GM21529 (cell line): ENCODE data around the gene TSPAN33.
"Not testable (repeated sequence)": the region's sequence is repeated elsewhere in the genome, so short reads cannot be mapped to it uniquely, and the experiment has no call there.

Source experiments
- ATAC-seq: cut with Tn5 transposase; IDR thresholded peaks from one replicate; pipeline ENCODE4 v1.9.1; 2021; ENCODE audit not compliant: unreplicated experiment

The TSPAN33 gene, protein sequence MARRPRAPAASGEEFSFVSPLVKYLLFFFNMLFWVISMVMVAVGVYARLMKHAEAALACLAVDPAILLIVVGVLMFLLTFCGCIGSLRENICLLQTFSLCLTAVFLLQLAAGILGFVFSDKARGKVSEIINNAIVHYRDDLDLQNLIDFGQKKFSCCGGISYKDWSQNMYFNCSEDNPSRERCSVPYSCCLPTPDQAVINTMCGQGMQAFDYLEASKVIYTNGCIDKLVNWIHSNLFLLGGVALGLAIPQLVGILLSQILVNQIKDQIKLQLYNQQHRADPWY

DNA sequence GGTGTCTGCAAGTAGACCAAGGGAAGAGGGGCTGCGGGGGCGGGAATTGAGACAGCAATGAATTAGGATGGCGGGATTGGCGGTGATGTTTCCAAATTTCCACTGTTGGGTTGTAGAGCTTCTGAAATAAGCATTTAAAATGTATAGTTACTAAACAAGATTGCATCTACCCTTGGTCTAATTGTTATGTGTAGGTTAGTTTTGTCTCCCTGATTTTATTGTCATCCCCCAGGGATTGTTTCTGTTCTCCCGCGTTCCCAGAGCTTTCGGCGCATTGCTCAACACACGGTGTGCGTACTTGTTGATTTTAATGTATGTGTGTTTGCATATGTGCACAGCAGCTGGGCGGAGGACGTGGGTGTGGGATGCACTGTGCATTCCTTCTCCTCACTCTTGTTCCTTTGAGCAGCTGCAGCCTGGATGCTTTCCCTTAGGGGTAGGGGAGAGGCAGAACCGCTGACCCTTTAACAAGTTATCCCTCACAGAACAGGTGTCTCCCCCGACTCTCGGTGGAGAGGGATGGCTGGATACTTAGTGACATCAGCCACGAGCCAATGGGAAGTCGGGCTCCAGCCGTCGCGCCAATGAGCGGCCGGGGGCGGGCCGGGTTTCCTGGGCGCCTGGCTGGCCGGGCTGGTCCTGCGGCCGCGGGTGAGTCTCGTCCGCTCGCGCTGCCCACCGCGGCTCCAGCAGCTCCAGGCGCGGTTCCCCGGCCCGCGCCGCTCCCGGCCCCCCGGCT, at the start of gene TSPAN33:
Gene TSPAN33 (plus strand): TSS at position 613 of the 739 bp plus-strand sequence. CDS start 274 bp downstream, outside the sequence.
- peak; percentile 69 for ATAC-seq

DNA sequence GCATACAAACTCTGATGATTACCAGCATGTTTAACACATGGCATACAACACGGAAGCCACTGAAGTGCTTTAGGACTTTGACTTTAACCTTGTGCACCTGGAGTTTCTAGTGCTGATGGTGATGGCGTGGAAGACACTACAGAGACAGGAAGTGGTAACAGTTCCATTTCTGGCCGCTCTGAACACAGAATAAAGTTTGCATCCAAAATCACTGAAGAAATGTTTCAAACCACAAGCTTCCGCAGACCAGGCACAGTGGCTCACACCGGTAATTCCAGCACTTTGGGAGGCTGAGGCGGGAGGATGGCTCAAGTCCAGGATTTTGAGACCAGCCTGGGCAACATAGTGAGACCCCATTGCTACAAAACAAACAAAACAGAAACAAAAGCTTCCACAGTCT, 49.2 kb upstream of the TSPAN33 start:
- peak; percentile 83 for ATAC-seq

DNA sequence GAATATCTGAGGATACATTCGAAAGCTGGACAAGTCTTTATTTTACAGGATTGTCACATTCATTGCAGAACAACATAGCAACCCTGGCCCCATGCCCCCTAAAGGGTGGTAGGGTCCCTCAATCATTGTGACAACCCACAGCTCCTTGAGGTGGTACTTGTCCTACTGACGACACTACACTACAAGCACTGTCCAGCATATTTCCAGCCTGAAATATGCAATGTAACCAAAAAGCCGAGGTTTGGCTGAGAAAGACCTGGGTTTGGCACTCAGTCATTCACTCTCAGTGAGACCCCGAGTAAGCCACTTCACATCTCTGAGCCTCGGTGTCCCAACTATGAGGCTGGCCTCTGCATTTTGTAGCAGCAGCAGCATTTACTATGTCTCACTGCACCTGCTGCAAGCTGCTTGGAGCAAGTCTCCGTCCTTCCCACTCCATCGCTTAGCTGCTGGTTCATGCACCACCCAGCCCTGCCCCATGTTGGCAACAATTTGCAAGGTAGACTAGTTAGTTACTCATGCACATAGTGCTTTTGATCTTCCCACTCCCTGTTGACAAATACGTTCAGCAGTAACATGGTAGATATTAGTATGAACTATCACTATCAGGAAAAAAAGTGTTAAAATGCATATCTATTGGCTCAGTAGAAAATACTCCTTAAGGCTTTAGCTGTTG, 46.0 kb upstream of the TSPAN33 start:
- ATAC-seq, result no peak

DNA sequence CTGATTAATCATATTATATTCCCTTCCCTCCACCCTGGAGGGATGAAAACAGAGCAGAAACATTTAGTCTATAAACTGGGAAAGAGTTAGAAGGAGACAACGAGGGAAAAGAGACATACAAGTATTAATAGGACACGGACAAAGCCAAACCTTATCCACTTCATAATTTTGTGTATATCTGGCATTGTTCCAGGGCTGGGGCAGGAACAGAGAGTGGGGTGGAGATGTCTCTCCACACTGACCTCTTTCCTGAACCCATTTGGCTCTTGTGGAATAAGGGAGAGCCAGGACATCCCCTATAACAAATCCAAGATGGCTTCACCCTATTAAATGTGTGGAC, 43.7 kb upstream of the TSPAN33 start:
- no peak for ATAC-seq

DNA sequence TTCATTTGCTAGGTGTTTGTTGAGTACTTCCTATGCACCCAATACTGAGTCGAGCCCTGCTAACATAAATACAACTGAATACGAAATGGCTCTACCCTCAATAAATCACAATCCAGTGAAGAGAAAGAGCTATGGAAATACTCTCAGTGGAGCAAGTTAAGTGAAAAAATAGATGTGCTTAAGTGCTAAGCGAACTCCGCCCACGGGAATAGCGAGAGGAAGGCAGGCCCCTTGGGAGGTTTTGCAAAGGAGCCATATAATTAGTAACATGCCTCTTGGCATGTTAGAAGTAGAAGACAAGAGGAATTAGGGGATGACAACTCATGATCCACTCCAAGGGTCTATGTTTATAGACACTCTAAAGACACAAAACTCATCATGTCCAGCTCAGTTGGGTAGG, 42.8 kb upstream of the TSPAN33 start:
- ATAC-seq, result no peak

DNA sequence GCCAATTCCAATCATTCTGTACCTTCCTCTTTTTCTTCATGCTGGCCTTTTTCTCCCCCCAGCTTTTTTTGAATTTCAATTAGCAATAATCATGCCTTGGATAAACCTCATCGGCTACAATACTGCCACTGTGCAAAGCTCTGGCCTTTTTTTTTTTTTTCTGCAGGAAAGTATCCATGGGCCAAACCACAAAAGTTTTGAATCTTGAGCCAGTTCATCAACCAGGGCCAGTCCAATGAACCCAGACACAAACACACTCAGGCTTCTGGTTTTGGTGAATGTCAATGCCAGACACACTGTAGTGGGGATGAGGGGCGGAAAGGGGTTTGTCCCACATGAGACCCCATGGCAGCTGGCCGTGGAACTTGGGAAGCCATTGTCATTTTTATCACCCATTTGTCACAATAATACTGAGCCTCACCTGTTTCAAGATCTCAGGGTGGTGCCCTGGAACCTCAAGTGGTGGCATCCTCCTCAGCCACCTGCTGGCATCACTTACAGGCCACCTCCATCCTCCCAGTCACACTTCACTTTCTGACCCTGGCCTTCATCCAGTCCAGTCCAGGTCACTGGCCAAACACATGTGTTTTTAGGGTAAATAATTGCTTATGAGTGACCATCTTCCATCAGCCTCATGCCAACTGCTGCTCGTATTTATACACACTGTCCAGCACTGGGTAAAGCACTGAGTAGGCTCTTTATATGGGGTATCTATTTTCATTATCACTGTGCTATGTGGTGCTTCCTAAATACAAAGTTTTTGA, 40.8 kb upstream of the TSPAN33 start:
- no peak for ATAC-seq

DNA sequence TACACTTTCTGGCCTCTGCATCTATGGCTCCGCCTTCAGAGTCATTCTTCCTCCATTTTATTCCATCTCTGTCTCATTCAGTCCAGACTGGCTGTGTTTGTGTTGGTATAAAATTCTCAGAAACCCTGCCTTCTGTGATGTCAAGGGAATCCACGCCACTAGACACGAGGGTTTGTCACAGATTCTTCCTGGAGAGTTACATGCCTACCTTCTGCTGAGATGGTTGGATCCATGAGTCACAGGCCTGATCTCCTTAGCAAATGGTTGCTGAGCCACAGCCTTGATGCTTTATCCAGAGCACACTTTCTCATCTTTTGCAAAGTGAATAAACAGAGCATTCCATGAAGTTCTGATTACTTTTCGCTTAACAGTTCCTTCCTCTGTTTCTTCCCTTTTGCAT, 35.9 kb upstream of the TSPAN33 start:
- no peak for ATAC-seq

DNA sequence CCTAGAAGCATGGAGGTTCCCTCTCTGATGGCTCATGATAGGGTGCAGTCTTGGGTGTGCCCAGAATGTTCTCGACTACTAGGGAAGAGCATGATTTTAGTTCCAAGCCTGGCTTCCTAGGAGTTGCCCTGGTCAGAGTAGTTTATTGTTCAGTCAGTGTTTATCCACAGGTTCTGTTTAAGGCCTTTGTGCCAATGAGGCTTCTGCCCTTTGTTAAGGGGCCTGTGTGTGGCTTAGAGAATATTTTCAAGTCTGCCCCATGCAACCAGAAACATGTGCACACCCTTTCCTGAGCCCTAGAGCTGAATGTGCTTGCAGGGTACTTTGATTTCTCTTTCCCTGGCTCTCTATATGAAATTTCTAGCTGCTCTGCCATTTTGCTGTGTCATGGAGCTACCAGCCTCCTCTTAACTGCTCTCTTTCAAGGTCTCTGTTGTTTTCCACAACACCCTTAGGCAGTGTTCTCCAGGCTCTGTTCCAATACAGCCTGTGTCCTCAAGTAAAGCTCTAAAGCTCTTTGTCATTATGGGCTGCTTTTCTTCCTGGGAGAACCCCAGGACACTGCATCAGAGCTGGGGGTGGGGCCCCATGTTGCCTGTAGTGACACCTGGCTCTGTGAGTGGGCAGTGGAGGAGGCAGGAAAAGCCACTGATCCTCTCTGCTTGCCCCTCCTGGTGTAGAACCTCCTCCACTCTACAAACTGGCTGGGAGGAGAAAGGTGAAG, 34.1 kb upstream of the TSPAN33 start:
- no peak for ATAC-seq

DNA sequence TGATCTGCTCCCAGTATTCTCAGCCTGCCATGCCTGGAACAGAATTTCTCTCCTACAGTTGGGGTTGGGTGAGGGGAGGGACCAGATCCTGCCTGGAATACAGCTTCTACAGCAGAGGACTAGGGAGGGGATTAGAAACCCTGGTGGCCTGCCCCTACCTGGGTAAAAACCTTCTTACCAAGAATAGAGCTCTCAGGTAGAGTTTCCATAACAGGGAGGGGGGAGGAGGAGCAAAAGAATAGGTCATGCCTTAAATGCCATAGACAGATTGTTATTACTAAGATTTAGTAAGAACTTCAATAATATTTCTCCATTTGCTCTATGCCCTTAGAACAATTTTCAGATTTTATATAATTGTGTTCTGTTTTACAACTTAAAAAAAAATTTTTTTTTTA, 33.5 kb upstream of the TSPAN33 start:
- ATAC-seq, result no peak

DNA sequence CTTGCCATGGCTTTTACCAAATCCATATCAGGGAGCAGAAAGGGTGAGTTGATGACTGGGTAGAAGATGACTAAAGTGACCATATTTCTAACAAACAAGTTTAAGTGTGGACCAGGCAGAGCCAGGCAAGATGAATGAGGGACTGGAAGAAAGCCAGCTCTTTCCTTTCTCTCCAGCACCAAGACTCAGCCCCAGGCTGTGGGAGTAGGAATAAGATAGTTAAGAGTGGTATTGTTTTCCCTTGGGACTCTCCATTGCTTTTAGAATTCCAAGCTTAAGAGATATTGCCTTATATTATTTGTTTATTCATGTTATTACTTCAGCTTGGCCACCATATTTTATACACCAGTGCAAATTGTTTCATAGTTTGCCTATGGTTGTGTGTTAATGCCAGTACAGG, 28.8 kb upstream of the TSPAN33 start:
- no peak for ATAC-seq

DNA sequence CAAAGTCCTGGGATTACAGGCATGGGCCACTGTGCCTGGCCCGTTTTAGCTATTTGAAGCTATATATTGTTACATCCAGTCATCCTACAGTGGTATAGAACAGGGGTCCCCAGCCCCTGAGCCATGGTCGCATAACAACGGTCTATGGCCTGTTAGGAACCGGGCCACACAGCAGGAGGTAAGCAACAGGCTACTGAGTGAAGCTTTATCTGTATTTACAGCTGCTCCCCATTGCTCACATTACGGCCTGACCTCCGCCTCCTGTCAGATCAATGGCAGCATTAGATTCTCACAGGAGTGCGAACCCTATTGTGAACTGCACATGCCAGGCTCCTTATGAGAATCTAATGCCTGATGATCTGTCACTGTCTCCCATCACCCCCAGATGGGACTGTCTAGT, 26.3 kb upstream of the TSPAN33 start:
- ATAC-seq, result no peak

DNA sequence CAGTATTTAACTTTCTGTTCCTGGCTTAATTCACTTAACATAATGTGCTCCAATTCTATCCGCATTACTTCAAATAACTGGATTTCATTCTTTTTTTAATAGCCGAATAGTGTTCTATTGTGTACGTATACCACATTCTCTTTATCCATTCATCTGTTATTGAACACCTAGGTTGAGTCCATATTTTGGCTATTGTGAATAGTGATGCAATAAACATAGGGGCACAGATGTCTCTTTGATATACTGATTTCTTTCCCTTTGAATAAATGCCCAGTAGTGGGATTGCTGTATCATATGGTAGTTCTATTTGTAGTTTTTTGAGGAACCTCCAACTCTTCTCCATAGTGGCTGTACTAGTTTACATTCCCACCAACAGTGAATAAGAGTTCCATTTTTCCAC, 25.5 kb upstream of the TSPAN33 start:
- ATAC-seq, result no peak

DNA sequence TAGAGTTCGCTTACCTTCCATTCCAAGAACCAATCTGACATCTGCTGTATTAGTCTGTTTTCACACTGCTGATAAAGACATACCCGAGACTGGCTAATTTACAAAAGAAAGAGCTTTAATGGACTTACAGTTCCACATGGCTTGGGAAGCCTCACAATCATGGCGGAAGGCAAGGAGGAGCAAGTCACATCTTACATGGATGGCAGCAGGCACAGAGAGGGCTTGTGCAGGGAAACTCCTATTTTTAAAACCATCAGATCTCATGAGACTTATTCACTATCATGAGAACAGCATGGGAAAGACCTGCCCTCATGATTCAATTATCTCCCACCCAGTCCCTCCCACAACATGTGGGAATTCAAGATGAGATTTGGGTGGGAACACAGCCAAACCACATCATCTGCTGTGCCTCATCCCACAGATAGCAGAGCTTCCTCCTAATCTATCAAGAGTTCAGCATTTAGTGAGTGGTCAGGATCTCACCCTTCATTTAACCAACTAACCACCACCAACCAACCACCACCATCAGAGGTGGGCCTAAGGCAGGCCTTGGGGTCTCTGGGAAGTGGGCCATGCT, 22.9 kb upstream of the TSPAN33 start:
- not testable (repeated sequence) for ATAC-seq

DNA sequence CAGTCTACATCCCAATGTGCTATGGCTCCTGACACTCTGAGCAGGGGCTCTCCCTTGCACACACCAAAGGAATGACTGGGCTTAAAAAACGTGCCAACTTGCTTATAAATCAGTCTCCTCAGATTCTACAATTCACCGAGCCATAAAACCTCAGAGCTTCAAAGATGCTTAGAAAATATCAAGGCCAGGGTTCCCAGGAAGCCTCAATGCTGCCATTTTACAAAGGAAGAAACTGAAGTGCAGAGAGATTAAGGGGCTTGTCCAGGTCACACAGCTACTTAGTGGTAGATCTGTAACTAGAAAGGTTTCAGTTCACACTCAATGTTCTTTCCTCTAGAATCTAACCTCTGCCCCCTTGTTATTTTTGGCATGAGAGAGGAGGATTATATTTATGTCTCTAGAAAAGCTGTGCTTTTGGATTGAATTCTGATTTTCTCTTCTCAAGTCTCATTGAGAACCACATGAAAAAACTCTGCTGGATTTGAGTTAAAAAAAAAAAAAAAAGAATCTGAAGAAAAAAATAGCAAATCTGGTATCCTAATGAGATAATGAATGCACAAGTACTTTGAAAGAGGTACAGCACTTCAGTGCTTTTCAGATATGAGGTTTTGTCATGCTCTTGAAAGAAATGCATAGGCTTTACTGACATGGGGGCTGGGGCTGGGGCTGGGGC, 22.3 kb upstream of the TSPAN33 start:
- ATAC-seq, result peak; percentile 50

DNA sequence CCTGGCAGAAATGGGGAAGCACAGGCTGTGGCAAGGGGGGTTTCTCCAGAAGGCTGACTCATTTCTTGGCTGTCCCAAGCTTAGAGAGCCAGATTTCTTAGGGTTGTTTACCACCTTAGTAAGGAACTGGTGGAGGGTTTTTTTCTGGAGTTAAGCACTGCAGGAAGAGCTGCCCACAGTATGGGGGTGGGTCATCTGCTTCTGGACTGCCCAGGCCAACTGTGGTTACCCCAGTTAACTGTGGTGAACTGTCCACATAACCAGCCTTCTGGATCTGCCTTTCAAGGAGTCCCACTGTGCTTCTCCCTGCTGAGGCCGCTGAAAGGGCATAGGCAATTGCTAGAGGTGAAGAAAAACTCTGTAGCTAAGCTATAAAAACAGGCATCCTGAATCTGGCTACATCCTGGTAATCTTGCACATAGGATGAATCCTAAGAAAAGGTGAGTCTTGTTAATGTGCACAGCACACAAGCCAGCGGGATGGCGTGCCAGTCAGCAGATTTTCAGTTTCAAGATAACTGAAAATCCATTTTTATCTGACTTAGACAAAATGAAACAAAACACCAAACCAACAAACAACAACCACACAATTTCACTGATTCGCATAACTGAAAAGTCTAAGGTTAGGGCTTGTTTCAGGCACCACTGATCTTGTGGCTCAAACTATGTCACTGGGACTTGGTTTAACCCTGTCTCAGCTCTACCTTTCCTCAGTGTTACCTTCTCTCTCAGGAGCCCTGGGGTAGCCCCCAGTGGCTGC, 21.6 kb upstream of the TSPAN33 start:
- peak; percentile 68 for ATAC-seq

DNA sequence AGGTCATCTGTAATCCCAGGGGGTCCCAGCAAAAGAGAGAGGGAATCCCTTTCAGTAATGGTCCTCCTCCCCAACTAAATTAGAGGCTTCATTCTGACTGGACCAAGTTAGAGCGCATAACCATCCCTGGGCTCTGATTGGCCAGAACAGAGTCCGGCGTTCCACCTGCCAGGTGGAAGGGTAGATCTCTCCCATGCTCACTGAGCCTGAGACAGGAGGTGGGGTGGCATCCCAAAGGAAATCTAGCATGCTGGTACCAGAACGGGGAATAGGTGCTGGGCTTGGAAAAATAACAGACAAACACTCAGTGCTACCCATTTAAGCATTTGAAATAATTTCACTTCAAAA, 21.0 kb upstream of the TSPAN33 start:
- no peak for ATAC-seq

DNA sequence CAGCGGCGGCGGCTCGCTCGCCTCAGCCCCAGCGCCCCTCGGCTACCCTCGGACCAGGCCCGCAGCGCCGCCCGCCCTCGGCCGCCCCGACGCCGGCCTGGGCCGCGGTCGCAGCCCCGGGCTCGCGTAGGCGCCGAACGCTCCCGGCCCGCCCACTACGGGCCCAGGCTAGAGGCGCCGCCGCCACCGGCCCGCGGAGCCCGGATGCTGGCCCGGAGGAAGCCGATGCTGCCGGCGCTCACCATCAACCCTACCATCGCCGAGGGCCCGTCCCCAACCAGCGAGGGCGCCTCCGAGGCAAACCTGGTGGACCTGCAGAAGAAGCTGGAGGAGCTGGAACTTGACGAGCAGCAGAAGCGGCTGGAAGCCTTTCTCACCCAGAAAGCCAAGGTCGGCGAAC, 18.2 kb upstream of the TSPAN33 start:
- ATAC-seq, result no peak

DNA sequence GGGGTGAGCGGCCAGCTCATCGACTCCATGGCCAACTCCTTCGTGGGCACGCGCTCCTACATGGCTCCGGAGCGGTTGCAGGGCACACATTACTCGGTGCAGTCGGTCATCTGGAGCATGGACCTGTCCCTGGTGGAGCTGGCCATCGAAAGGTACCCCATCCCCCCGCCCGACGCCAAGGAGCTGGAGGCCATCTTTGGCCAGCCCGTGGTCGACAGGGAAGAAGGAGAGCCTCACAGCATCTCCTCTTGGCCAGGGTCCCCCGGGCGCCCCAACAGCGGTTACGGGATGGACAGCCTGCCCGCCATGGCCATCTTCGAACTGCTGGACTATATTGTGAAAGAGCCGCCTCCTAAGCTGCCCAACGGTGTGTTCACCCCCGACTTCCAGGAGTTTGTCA, 17.4 kb upstream of the TSPAN33 start:
- no peak for ATAC-seq

DNA sequence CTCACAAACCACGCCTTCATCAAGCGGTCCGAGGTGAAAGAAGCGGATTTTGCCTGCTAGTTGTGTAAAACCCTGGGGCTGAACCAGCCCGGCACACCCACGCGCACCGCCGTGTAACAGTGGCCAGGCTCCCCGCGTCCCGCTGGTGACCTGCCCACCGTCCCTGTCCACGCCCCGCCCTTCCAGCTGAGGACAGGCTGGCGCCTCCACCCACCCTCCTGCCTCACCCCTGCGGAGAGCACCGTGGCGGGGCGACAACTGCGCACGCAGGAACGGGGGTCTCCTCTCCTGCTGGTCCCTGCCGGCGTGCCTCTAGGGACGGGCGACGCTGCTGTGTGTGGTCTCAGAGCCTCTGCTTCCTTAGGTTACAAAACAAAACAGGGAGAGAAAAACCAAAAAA, 16.9 kb upstream of the TSPAN33 start:
- no peak for ATAC-seq
